Measurements from ENCODE around the gene DDX31.

DNA sequence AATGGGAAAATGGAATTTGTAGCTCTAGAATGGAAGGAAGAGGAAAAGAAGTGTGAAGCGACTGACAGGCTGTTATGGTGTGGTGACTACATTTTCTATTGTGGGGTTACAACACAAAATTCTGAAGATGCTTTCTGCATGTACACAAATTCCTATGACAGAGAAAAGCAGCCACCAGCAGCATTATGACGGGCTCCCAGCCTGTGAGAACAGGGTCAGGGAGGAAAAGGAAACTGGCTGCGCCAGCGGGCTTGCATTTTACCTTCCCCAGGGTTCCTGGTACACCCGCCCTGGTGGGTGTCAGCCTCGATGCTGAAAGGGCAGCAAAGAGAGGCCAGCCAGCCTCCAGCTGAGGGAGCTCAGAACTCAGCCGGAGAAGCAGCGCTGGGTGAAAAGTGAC, 41.0 kb downstream of the DDX31 start:
- TF ChIP-seq, protein P1, sequence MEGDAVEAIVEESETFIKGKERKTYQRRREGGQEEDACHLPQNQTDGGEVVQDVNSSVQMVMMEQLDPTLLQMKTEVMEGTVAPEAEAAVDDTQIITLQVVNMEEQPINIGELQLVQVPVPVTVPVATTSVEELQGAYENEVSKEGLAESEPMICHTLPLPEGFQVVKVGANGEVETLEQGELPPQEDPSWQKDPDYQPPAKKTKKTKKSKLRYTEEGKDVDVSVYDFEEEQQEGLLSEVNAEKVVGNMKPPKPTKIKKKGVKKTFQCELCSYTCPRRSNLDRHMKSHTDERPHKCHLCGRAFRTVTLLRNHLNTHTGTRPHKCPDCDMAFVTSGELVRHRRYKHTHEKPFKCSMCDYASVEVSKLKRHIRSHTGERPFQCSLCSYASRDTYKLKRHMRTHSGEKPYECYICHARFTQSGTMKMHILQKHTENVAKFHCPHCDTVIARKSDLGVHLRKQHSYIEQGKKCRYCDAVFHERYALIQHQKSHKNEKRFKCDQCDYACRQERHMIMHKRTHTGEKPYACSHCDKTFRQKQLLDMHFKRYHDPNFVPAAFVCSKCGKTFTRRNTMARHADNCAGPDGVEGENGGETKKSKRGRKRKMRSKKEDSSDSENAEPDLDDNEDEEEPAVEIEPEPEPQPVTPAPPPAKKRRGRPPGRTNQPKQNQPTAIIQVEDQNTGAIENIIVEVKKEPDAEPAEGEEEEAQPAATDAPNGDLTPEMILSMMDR (IDR thresholded peaks at IDR 0.05) = no peak
- no peak for TF ChIP-seq POLR2A (IDR thresholded peaks at IDR 0.05)

Measured in body of pancreas (tissue), 4 donors.